ENCODE measurements around the gene SLC26A1.

DNA sequence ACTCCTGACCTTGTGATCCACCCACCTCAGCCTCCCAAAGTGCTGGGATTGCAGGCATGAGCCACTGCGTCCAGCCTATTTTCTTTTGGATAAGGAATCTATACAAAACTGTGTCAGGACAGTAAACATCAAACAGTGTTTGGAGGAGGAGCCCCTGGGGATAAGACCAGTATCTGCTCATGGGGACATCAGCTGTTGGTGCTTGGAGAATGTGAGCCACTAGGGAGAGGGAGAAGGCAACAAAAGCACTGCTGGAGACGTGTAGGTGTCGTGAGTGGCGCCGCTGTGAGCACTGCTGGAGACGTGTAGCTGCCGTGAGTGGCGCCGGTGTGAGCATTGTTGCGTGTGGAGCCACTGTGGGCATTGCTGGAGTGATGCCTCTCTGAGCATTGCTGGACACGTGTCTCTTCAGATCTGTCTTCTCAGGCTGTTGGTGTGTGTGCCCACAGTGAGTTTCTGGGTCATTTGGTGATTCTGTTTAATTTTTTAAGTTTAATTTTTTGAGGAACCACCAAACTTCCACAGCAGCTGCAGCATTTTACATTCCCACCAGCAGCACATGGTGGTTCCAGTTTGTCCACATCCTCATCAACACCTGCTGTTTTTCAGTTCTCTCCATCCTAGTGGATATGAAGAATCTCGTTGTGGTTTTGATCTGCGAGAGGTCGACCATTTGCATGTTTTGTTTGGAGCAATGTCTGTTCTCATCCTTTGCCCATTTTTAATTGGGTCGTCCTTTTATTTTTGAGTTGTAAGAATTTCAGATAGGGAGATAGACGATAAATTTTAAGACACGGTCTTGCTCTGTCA lies 38.8 kb downstream of the SLC26A1 start:
- TF ChIP-seq, protein P1, sequence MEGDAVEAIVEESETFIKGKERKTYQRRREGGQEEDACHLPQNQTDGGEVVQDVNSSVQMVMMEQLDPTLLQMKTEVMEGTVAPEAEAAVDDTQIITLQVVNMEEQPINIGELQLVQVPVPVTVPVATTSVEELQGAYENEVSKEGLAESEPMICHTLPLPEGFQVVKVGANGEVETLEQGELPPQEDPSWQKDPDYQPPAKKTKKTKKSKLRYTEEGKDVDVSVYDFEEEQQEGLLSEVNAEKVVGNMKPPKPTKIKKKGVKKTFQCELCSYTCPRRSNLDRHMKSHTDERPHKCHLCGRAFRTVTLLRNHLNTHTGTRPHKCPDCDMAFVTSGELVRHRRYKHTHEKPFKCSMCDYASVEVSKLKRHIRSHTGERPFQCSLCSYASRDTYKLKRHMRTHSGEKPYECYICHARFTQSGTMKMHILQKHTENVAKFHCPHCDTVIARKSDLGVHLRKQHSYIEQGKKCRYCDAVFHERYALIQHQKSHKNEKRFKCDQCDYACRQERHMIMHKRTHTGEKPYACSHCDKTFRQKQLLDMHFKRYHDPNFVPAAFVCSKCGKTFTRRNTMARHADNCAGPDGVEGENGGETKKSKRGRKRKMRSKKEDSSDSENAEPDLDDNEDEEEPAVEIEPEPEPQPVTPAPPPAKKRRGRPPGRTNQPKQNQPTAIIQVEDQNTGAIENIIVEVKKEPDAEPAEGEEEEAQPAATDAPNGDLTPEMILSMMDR (conservative IDR thresholded peaks at IDR 0.05): no peak
- no peak for TF ChIP-seq EZH2 (IDR thresholded peaks at IDR 0.05; ENCODE audit: low read depth)
